ENCODE data around the gene TUBGCP6.

Gene TUBGCP6, protein sequence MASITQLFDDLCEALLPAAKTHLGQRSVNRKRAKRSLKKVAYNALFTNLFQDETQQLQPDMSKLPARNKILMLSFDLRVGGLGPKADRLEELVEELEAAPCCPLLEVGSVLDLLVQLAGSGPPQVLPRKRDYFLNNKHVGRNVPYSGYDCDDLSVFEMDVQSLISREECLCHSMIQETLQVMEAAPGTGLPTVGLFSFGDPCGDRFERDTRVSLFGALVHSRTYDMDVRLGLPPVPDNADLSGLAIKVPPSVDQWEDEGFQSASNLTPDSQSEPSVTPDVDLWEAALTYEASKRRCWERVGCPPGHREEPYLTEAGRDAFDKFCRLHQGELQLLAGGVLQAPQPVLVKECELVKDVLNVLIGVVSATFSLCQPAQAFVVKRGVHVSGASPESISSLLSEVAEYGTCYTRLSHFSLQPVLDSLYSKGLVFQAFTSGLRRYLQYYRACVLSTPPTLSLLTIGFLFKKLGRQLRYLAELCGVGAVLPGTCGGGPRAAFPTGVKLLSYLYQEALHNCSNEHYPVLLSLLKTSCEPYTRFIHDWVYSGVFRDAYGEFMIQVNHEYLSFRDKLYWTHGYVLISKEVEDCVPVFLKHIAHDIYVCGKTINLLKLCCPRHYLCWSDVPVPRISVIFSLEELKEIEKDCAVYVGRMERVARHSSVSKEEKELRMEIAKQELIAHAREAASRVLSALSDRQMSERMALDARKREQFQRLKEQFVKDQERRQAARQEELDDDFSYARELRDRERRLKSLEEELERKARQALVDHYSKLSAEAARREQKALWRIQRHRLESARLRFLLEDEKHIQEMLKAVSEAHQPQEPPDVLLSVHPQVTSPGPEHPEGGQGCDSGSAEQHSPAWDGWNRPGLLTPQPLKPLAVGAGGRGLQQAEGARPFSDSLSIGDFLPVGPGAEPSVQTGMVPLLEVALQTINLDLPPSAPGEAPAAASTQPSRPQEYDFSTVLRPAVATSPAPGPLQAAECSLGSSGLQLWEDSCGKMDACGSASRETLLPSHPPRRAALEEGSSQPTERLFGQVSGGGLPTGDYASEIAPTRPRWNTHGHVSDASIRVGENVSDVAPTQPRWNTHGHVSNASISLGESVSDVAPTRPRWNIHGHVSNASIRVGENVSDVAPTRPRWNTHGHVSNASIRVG (N-terminal part only)

GRCh38 chr22:50244420-50245213, at the start of gene TUBGCP6:
TSS of gene TUBGCP6 (minus strand) at chr22:50245023. CDS start at chr22:50244459, 564 bp downstream.
- peak; percentile 68 for DNase-seq

DNA sequence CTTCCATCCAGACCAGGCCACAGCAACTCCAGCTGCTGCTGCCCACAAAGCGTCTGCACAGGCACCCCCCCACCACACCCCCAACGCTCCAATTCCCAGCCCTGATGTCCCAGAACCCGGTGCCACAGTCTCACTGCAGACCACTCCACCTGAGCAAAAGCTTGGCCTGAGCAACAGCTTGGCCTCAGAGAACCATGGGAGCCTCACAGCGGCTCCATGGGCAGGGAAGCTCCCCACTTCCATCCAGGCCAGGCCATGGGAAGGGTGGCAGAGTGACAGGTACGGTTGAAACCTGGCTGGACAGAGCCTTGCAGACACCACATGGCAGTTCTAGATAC, 49.5 kb upstream of the TUBGCP6 start:
- no peak for DNase-seq

GRCh38 chr22:50293441-50294318, 48.9 kb upstream of the TUBGCP6 start:
- no peak for DNase-seq

GRCh38 chr22:50292643-50293440, 48.0 kb upstream of the TUBGCP6 start:
- no peak for DNase-seq

- DNase-seq = no peak
Observed at GRCh38 chr22:50289942-50290630, 45.3 kb upstream of the TUBGCP6 start.

DNA sequence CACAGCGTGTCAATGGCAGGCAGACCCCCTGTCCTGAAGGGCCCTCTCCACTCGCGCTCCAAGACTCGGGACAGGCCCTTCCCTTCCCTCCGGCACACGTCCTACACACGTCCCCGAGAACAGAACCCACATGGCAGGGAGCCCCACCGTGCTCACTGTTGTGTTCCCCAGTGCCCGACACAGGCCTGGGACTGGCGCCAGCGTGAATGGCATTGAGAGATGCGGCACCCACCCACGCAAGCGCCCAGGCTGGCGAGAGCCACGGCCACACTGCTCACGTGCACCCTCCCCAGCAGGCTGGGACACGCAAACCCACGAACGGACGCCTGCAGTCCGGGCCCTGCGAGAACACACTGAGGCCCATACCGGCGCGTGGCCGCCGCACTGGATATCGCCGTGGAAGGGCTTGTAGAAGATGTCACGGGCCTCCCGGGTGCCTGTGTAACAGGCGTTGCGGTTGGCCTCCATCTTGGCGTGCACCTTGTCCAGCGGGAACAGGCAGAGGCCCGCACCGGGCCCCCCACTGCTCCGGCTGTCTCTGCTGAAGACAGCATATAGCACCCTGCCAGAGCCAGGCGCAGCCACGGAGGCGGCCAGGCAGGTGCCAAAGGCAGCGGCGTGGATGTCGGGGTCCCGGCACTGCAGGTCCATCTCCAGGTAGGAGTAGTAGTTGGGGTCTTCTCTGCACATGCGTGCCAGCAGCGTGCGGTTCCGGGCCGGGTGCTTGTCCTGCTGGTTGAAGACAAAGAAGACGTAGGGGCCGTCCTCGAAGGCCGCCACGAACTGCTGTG, 44.5 kb upstream of the TUBGCP6 start:
- no peak for DNase-seq

- DNase-seq = no peak
Observed at GRCh38 chr22:50287731-50288130, 42.9 kb upstream of the TUBGCP6 start.

GRCh38 chr22:50286701-50287318, 42.0 kb upstream of the TUBGCP6 start:
- DNase-seq = no peak

- DNase-seq = no peak
Observed at GRCh38 chr22:50286275-50286674, 41.5 kb upstream of the TUBGCP6 start.

DNA sequence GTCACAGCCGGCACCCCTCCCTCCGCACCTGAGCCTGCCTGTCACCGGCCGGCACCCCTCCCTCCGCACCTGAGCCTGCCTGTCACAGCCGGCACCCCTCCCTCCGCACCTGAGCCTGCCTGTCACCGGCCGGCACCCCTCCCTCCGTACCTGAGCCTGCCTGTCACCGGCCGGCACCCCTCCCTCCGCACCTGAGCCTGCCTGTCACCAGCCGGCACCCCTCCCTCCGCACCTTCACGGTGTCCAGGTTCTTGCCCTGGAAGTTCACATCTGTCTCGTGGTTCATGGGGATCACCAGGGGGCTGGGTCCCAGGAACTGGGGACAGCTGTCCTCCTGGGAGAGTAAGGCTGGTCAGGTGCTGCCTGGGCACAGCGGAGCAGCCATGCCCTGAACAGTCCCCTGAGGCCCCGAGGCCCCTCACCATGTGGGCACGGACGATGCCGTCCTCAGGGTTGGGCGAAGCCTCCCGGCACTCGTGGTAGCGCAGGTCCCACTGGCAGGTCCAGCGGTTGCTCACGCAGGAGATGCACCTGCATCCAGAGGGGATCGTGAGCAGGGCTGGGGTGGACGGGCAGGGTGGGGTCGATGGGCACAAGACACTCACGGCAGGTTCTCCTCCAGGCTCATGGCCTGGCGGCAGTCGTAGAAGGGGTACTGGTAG, 40.9 kb upstream of the TUBGCP6 start:
- no peak for DNase-seq

DNA sequence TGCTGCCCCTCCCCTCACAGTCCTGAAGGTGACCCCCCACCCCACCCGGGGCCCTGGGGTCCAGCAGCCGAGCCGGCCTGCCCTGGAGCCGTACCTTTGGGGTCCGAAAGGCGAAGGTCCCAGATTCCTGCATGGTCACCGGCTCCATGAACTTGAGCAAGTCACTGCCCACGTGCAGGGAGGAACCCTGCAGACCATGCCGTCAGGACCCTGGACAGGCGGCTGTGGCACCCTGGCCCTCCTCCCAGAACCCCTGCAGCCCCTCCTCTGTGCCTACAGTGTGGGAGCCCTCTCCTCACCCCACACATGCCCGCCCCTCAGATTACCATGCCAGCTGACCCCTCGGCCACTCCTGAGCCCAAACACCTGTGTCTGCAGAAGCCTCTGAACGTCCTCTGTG, 39.7 kb upstream of the TUBGCP6 start:
- DNase-seq = no peak

GRCh38 chr22:50283821-50284220, 39.0 kb upstream of the TUBGCP6 start:
- no peak for DNase-seq

DNA sequence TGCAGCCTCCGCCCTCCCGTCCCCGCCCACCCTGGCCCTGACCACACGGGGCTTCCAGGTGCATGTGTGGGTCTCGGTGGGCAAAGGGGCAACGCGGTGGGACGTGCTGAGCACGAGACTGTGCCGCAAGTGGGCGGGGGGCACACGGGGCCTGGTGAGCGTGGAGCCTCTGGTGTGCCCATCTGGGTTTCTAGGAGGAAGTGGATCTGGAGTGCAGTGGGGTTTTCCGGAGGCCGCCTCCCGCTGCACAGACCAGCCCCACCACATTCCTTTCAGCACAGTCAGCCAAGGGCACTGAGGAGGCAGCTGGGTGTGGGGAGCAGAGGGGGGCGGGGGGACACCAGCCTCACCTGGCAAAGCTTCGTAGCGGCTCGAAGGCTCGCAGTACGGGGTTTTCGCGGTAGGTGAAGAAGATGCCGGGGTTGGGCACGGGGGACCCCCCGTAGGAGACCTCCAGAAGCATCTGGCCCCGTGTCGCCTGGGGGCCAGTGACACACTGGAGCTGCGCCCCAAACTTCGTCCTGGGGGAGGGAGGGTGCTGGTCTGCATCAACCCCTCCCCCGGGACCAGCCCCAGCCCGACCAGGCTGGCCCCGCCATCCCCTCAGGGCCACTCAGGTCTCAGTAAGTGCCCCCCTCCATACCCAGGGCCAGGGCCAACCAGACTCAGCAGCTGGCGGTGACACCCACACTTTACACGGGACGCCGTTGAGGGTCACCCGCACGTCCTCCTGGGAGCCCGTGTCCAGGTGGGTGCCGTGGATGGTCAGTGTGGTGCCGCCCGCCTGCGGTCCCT, 37.7 kb upstream of the TUBGCP6 start:
- DNase-seq = no peak

DNA sequence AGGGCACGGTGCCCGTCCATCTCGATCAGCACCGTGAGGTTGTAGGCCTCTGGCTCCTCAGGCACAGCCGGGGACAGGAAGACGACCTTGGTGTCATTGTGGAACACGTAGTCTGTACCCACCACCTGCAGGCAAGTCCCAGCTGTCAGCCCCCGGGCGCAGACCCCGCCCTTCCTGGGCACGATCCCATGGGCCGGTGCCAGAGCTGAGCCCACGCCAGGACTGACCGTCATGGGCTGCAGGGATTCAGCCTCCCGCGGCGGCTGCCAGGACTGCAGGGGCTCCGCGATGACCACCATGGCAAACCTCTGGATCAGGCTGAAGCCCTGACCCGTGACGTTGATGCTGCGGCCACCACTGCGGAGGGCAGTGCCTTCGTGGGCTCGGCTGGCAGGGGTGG, 37.1 kb upstream of the TUBGCP6 start:
- no peak for DNase-seq

- DNase-seq = no peak
Observed at GRCh38 chr22:50281384-50281760, 36.5 kb upstream of the TUBGCP6 start.

GRCh38 chr22:50280708-50281383, 36.0 kb upstream of the TUBGCP6 start:
- no peak for DNase-seq

Measured in NCI-H2107 (cell line).